H9 (cell line): ENCODE results near the gene PRPF6. TPM values are rescaled to one million over a fixed set of nuclear protein-coding genes. Genes with fewer than 3 reads are reported as not detected.

Experiments used
- DNase-seq: peaks from one replicate; pipeline ENCODE4 v3.0.0-alpha.2; 2017
- H2AFZ ChIP-seq: one replicate; pipeline ENCODE4 v1.6.1; 2013; ENCODE audit warnings: mild to moderate bottlenecking, low read length, control low read depth, moderate library complexity
- H2AK5ac ChIP-seq: 2 replicates; pipeline ENCODE4 v1.6.1; 2013; ENCODE audit warnings: low read length, control low read depth, mixed read lengths; ENCODE audit not compliant: insufficient read length
- H2BK120ac ChIP-seq: one replicate; pipeline ENCODE4 v1.6.1; 2013; ENCODE audit warnings: low read depth, mild to moderate bottlenecking, low read length, control low read depth, inconsistent platforms; ENCODE audit not compliant: poor library complexity, severe bottlenecking
- H2BK12ac ChIP-seq: 2 replicates; pipeline ENCODE4 v1.6.1; 2013; ENCODE audit warnings: low read length, control low read depth, mixed read lengths, low read depth; ENCODE audit not compliant: insufficient read length
- H2BK15ac ChIP-seq: 2 replicates; pipeline ENCODE4 v1.6.1; 2013; ENCODE audit warnings: low read depth, low read length, control low read depth
- H2BK20ac ChIP-seq: one replicate; pipeline ENCODE4 v1.6.1; 2013; ENCODE audit warnings: low read depth, mild to moderate bottlenecking, low read length, control low read depth, inconsistent platforms; ENCODE audit not compliant: poor library complexity, severe bottlenecking
- H2BK5ac ChIP-seq: 2 replicates; pipeline ENCODE4 v1.6.1; 2013; ENCODE audit warnings: low read length, control low read depth, mixed read lengths; ENCODE audit not compliant: insufficient read length
- H3K14ac ChIP-seq: 2 replicates; pipeline ENCODE4 v1.6.1; 2013; ENCODE audit warnings: low read length, control low read depth; ENCODE audit not compliant: insufficient read depth
- H3K18ac ChIP-seq: 2 replicates; pipeline ENCODE4 v1.6.1; 2013; ENCODE audit warnings: low read depth, mild to moderate bottlenecking, mixed read lengths, low read length, control low read depth; ENCODE audit not compliant: insufficient read length
- H3K23ac ChIP-seq: 2 replicates; pipeline ENCODE4 v1.6.1; 2013; ENCODE audit warnings: low read length, control low read depth, mixed read lengths, low read depth; ENCODE audit not compliant: insufficient read length
- H3K23me2 ChIP-seq: 2 replicates; pipeline ENCODE4 v1.6.1; 2013; ENCODE audit warnings: low read depth, mild to moderate bottlenecking, mixed read lengths, low read length, control low read depth; ENCODE audit not compliant: insufficient read length, poor library complexity, severe bottlenecking
- H3K27ac ChIP-seq: 2 replicates; pipeline ENCODE4 v1.5.1; 2013; ENCODE audit warnings: low read length, control low read depth, mixed read lengths, low read depth; ENCODE audit not compliant: insufficient read length
- H3K27me3 ChIP-seq: 2 replicates; pipeline ENCODE4 v1.6.1; 2013; ENCODE audit warnings: low read length, control low read depth, inconsistent platforms; ENCODE audit not compliant: insufficient read depth
- H3K4ac ChIP-seq: 2 replicates; pipeline ENCODE4 v1.6.1; 2013; ENCODE audit warnings: low read depth, mild to moderate bottlenecking, control low read depth, inconsistent platforms, low read length, moderate library complexity
- H3K4me1 ChIP-seq: 2 replicates; pipeline ENCODE4 v1.6.1; 2013; ENCODE audit warnings: low read length, control low read depth, inconsistent platforms; ENCODE audit not compliant: insufficient read depth
- H3K4me2 ChIP-seq: 2 replicates; pipeline ENCODE4 v1.6.1; 2013; ENCODE audit warnings: low read length, control low read depth, mixed read lengths; ENCODE audit not compliant: insufficient read length, insufficient read depth
- H3K56ac ChIP-seq: 2 replicates; pipeline ENCODE4 v1.6.1; 2013; ENCODE audit warnings: low read depth, mild to moderate bottlenecking, mixed read lengths, low read length, control low read depth; ENCODE audit not compliant: insufficient read length
- H3K79me1 ChIP-seq: 2 replicates; pipeline ENCODE4 v1.6.1; 2013; ENCODE audit warnings: low read depth, mild to moderate bottlenecking, moderate library complexity, low read length, control low read depth, inconsistent platforms; ENCODE audit not compliant: insufficient read depth, poor library complexity, severe bottlenecking
- H3K79me2 ChIP-seq: 2 replicates; pipeline ENCODE4 v1.6.1; 2013; ENCODE audit warnings: low read length, control low read depth, inconsistent platforms; ENCODE audit not compliant: insufficient read depth
- H3K9ac ChIP-seq: 2 replicates; pipeline ENCODE4 v1.6.1; 2013; ENCODE audit warnings: low read length, control low read depth, mixed read lengths; ENCODE audit not compliant: insufficient read length; ENCODE audit errors: extremely low read depth
- H3K9me3 ChIP-seq: one replicate; pipeline ENCODE4 v1.6.1; 2013; ENCODE audit warnings: low read depth, low read length, inconsistent platforms; ENCODE audit not compliant: control insufficient read depth
- H3T11ph ChIP-seq: one replicate; pipeline ENCODE4 v1.6.1; 2013; ENCODE audit warnings: mild to moderate bottlenecking, low read length, control low read depth, inconsistent platforms
- H4K20me1 ChIP-seq: one replicate; pipeline ENCODE4 v1.6.1; 2013; ENCODE audit not compliant: control insufficient read depth, insufficient read length, insufficient read depth
- H4K5ac ChIP-seq: 2 replicates; pipeline ENCODE4 v1.6.1; 2013; ENCODE audit warnings: low read depth, mild to moderate bottlenecking, mixed read lengths, low read length, control low read depth; ENCODE audit not compliant: insufficient read length
- H4K8ac ChIP-seq: replicated peaks from 2 replicates; pipeline ENCODE4 v1.6.1; 2013; ENCODE audit warnings: low read length, control low read depth, mixed read lengths, low read depth; ENCODE audit not compliant: insufficient read length
- H4K91ac ChIP-seq: 2 replicates; pipeline ENCODE4 v1.6.1; 2013; ENCODE audit warnings: low read depth, mild to moderate bottlenecking, moderate library complexity, mixed read lengths, low read length, control low read depth; ENCODE audit not compliant: insufficient read length
- H3K27ac Mint-ChIP-seq, 3 experiments: 2 replicates in 2 of 3; 3 replicates in 1 of 3; pipeline ENCODE4 v1.8.0; 2020 to 2021; ENCODE audit warnings: mixed read lengths in 3 of 3, mild to moderate bottlenecking in 1 of 3, moderate library complexity in 1 of 3
- H3K27me3 Mint-ChIP-seq: 2 replicates; pipeline ENCODE4 v1.8.0; 2021; ENCODE audit warnings: low read depth, mild to moderate bottlenecking, moderate library complexity, mixed read lengths
- H3K36me3 Mint-ChIP-seq, 3 experiments: 2 replicates in 2 of 3; 3 replicates in 1 of 3; pipeline ENCODE4 v1.8.0; 2020 to 2021; ENCODE audit warnings: low read depth in 3 of 3, mixed read lengths in 3 of 3; ENCODE audit not compliant: insufficient read depth in 1 of 3
- H3K4me1 Mint-ChIP-seq, 2 experiments: 2 replicates each; pipeline ENCODE4 v1.8.0; 2020; ENCODE audit warnings: mixed read lengths in 2 of 2
- H3K4me3 Mint-ChIP-seq, 2 experiments: 2 replicates in 1 of 2; 3 replicates in 1 of 2; pipeline ENCODE4 v1.8.0; 2020 to 2021; ENCODE audit warnings: mild to moderate bottlenecking in 2 of 2, mixed read lengths in 2 of 2, moderate library complexity in 1 of 2
- H3K9me3 Mint-ChIP-seq, 2 experiments: 2 replicates in 1 of 2; 3 replicates in 1 of 2; pipeline ENCODE4 v1.8.0; 2020; ENCODE audit warnings: mild to moderate bottlenecking in 2 of 2, mixed read lengths in 2 of 2, moderate library complexity in 1 of 2
- CTCF ChIP-seq: fragments of 200-600 bp; sonication (generic); conservative IDR thresholded peaks from 3 replicates; pipeline ENCODE4 v1.8.0; 2021; ENCODE audit warnings: antibody characterized with exemption, mild to moderate bottlenecking
- WGBS: extraction: QIAGEN DNeasy Blood & Tissue Kit; methylation state at CpG from one replicate; pipeline ENCODE4 v1.1.7; 2013; ENCODE audit warnings: missing lambda C conversion rate, low lambda C conversion rate, mixed read lengths; ENCODE audit not compliant: insufficient read length; ENCODE audit errors: extremely low coverage; 5-methylcytosine and 5-hydroxymethylcytosine counted together
- total RNA-seq: library from RNA; stranded (reverse); gene quantifications from 2 replicates; pipeline ENCODE4 v1.2.1, GENCODE V29; 2021

Gene PRPF6
- total RNA-seq, 1 experiment from 2014 or later = 87.9 TPM

DNA sequence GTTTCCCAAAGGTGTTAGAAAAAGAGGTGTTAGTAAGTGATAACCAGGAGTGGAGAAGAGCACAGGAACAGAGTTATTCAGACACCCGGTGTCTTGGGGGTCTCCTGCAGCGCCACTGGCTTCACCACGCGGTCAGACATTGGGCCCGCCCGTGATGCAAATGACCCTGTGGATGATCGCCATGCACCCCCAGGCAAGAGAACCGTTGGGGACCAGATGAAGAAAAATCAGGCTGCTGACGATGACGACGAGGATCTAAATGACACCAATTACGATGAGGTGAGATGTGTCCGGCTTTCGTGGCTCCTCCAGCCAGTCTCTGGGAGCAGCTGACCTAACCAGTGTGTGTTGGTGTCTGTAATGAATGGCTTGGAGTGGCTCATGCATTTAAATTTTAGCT is 2.0 kb downstream of the PRPF6 start:
- Histone ChIP-seq H3K23me2 (peaks cover 16% of the 10 kb centered on the region), H3K4ac (no peak overlapping the region), H3K79me2 (peaks cover 4% of the 10 kb centered on the region; the same call in 1 of the 2 replicates), H2BK20ac (no peak overlapping the region), H2BK5ac (no peak overlapping the region), H3T11ph (no peak overlapping the region), H2BK15ac (no peak overlapping the region), H2AK5ac (no peak overlapping the region), H2BK12ac (no peak overlapping the region), H4K8ac (no peak overlapping the region), H3K4me2 (no peak overlapping the region), H3K9ac (no peak overlapping the region), H3K14ac (no peak overlapping the region), H4K91ac (no peak overlapping the region), H3K27ac (no peak overlapping the region), H4K5ac (no peak overlapping the region), H3K56ac (no peak overlapping the region), H3K4me1 (peaks cover 3% of the 10 kb centered on the region; the same call in 1 of the 2 replicates), H3K27me3 (no peaks in the 10 kb centered on the region), H2AFZ (no peak overlapping the region), H3K9me3 (no peaks in the 10 kb centered on the region), H2BK120ac (no peak overlapping the region), H3K79me1 (peaks cover 10% of the 10 kb centered on the region), H3K23ac (no peak overlapping the region), H4K20me1 (no peaks in the 10 kb centered on the region), H3K18ac (no peak overlapping the region)
- Mint-ChIP-seq H3K27ac (peak overlapping the region in 1 of 3 experiments; percentile 26; a peak in 1 of 7 replicates), H3K27me3 (0 out of 2 replicates have a peak, but pooled peaks cover 1% of the 10 kb centered on the region), H3K9me3 (no peaks in the 10 kb centered on the region), H3K4me1 (peaks cover 26 to 27% of the 10 kb centered on the region in 2 experiments), H3K4me3 (peak overlapping the region; percentile 67 to 93; a peak in 3 of 5 replicates), H3K36me3 (peaks cover 22 to 52% (median 45%) of the 10 kb centered on the region in 3 experiments)
- TF ChIP-seq CTCF = no peak
- no peak for DNase-seq
- WGBS = no CpG with 5 or more reads among the region's 14 CpGs
